HG03139 (cell line): ENCODE results near the gene FBXW7.

Source experiments
- ATAC-seq: cut with Tn5 transposase; IDR thresholded peaks from one replicate; pipeline ENCODE4 v1.9.1; 2021; ENCODE audit not compliant: unreplicated experiment

Gene FBXW7

GRCh38 chr4:152294765-152295164 lies 241.1 kb downstream of the FBXW7 start:
- no peak for ATAC-seq

- ATAC-seq: no peak
Observed at GRCh38 chr4:152294331-152294730, 241.6 kb downstream of the FBXW7 start.

- no peak for ATAC-seq
Observed at GRCh38 chr4:152293527-152293926, 242.4 kb downstream of the FBXW7 start.

GRCh38 chr4:152290366-152290921 lies 245.4 kb downstream of the FBXW7 start:
- no peak for ATAC-seq

DNA sequence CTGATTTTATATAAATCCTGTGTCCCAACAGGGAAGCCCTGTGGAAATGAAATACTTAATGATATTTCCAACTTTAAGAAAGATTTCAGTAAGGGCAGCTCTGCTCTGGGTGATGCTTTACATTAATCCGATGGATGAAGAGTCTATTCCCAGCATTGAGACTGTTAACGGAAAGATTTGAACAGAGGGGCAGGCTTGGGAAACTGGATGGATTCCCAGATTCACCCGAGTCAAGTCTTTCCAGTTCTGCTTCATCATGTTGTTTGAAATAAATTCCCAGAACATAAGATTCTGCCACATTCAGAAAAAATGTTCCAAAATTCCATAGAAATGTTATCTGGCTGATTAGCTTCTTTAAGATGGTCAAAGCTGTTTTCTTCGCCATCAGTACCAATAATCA lies 246.0 kb downstream of the FBXW7 start:
- ATAC-seq: no peak

DNA sequence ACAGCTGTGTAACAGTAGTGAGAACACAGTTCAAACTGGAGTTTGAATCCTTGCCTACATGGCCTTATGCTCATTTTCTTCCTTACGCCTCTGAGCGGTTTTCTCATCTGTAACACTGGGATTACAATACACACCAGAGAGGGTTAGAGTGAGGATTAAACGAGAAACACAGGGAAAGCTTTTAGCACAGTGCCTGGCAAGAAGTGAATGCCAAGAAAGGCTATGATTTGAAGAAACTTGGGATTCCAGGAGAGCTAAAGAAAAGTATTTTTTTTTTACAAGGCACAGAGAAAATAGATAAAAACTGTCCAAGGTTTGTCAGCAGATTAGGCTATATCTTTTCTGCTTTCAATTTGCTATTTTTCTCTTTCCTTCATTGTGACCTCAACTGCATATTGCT lies 246.4 kb downstream of the FBXW7 start:
- no peak for ATAC-seq

- no peak for ATAC-seq
Observed at GRCh38 chr4:152283801-152284470, 252.0 kb downstream of the FBXW7 start.

DNA sequence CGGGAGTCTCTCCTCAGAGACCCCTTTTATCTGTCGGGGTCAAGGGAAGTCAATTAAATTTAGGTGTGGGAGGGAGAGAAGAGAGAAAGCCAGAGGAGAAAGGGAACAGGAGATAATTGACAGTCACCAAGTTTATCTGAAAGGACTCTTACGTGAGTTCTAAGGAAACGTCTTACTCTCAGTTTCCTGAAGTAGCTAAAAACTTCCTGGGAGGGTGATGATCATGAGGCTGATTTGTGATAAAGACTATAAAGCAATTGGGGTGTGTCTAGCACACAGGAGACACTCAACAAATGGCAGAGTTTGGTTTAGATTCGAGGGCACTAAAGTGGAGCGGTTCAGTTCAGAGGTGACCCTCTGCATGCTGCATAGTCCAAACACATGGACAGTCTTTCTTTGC lies 254.1 kb downstream of the FBXW7 start:
- ATAC-seq: no peak

GRCh38 chr4:152281211-152281610 lies 254.7 kb downstream of the FBXW7 start:
- no peak for ATAC-seq

GRCh38 chr4:152279234-152279566 lies 256.7 kb downstream of the FBXW7 start:
- no peak for ATAC-seq

- peak; percentile 72 for ATAC-seq
Observed at GRCh38 chr4:152278505-152279233, 257.2 kb downstream of the FBXW7 start.

DNA sequence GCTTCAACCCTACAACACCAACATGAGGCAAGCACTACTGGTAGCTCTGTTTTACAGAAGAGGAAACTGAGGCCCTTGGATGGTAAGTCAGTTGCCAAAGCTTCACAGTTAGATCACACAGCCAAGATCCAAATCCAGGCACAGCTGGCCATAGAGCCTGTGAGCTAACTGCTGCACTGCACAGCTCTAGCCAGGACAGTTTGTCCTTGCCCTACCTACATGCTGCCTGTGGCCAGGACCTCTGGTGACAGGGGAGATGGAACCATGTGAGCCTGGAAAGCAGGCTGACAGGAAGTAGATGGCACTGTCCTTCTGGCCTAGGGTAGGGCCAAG lies 257.8 kb downstream of the FBXW7 start:
- no peak for ATAC-seq

- no peak for ATAC-seq
Observed at GRCh38 chr4:152277333-152277732, 258.6 kb downstream of the FBXW7 start.

DNA sequence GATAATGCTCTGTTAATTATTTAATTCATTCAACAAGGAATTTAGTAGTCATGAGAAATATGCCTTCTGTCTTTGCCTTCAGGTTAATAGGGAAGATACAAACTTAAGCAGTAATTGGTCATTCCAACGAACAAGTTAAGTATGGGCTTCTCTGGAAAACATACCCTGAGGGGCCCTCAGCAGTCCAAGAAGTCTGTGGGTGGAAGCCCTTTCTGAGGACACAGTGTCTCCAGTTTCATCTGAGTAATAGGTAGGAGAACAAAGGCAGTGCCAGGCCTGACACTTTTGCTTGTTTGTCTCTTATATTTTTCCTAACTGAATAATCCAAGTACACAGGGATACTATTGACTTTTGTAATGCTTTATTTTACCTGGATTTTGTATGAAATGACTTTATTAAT lies 262.5 kb downstream of the FBXW7 start:
- no peak for ATAC-seq
